ENCODE measurements around the gene RNF151. TPM values are rescaled to one million over a fixed set of nuclear protein-coding genes. Genes with fewer than 3 reads are reported as not detected.

RNF151 gene
- total and polyA plus RNA-seq, 11 donors, result not detected

DNA sequence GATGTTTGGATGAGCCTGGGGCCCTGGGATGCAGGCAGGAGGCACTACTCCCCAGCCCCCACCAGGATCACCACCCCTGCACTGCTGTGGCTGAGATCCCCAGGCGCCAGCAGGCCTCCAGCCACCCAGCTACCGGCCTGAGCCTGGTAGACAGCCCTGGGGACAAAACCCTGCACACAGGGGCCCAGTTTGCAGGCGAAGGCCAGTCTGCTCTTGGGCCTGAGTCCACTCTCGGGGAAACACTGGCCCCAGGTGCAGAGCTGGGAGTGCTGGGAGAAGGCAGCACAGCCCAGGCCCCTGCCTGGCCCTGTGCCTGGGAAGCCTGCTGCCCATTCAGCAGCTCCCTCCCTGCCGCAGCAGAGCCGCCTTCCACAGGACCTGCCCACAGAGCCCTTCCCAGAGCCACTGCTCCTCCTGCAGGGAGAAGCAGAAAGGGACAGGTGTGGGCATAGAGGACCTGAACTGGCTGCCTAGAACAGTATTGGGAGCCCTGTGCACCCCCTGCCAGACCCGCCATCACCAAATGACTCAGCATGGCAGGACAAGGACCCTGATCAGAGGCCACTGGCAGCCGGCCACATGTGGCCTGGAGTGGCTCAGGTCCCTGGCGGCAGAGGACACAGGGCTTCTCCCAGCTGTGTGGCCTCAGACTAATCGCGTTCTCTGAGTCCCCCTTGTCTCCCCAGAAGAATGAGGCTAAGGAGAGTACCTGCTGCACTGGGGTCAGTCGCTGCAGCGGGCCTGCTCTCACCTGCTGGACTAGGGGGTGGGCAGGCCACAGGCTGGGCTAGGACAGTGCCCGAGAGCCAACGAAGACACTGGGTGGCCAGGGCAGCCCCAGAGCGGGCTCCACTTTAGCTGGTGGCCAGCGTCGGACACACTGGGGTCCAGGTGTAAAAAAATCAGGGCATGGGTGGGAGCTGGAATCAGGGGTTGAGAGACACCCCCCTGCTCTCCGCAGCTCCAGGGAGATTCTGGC is 34.3 kb upstream of the RNF151 start:
- H3K9me3 ChIP-seq, result no peaks in the 10 kb centered on the region
- no peak overlapping the region for H3K4me3 ChIP-seq
- WGBS, 4 donors, result 65 to 72% (median 70%) methylated on average over 16 to 19 of the region's 19 CpGs
- no peak for TF ChIP-seq POLR2A (IDR thresholded peaks at IDR 0.05)
- TF ChIP-seq CTCF (IDR thresholded peaks at IDR 0.05), result peak in 1 of 12 donors; percentile 9
- intact Hi-C loops (cut with DNase I), result loop anchor here in 1 of 10 donors (5.0 kb wide), 1 partner anchor 70 kb away; no protein-coding TSS in a partner anchor
- ATAC-seq, result peak in 3 of 4 donors; percentile 7 to 51 (median 15)
- H3K36me3 ChIP-seq, result peaks cover 0 to 8% (median under 1%) of the 10 kb centered on the region in 9 donors
- DNase-seq, result peak in 1 of 5 donors; percentile 54
- no peaks in the 10 kb centered on the region for H3K27me3 ChIP-seq
- no peak overlapping the region for H3K27ac ChIP-seq
- H3K4me1 ChIP-seq, result peaks cover 0 to 12% (median 7%) of the 10 kb centered on the region in 12 donors

DNA sequence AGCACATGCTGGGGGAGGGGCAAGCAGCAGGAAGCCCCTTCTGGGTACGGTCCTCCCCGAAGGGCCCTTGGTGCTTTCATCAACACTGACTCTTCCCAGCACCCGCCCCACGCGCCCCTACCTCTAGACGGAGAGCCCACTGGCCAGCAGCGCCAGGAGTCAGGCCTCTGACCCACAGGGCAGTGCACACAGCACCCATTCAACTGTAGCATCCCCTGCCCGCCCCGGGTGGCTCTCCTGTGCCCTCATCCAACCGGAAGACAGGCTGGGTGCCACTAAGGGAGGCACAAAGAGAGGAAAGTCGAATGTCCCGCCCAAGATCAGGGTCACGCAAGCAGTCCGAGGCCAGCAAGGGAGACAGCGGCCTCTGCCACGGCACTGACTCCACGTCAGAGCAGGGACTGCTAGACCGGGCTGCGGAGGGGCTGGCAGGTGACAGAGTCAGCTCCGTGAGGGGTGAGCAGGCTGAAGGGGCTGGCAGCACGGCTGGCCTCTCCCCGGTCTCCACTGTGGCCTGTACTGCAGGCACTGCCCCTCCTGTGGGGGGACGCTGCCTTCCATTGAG is 33.5 kb upstream of the RNF151 start:
- 59 to 69% (median 66%) methylated on average over 19 to 23 of the region's 23 CpGs for WGBS, 4 donors
- ATAC-seq (no peak), DNase-seq (no peak)
- H3K4me3 ChIP-seq, result no peak overlapping the region
- TF ChIP-seq CTCF (IDR thresholded peaks at IDR 0.05), result no peak
- TF ChIP-seq POLR2A (IDR thresholded peaks at IDR 0.05), result no peak
- intact Hi-C loops (cut with DNase I), result loop anchor here in 1 of 10 donors (5.0 kb wide), 1 partner anchor 71 kb away; no protein-coding TSS in a partner anchor
- H3K36me3 ChIP-seq, result peaks cover 0 to 16% (median 9%) of the 10 kb centered on the region in 9 donors
- H3K27me3 ChIP-seq, result no peaks in the 10 kb centered on the region
- peaks cover 0 to 18% (median 7%) of the 10 kb centered on the region in 12 donors for H3K4me1 ChIP-seq
- H3K27ac ChIP-seq, result no peak overlapping the region
- no peaks in the 10 kb centered on the region for H3K9me3 ChIP-seq

GRCh38 chr16:1936945-1937479 is 29.6 kb upstream of the RNF151 start:
- TF ChIP-seq CTCF (IDR thresholded peaks at IDR 0.05), result no peak
- TF ChIP-seq POLR2A (IDR thresholded peaks at IDR 0.05), result no peak

More at GRCh38 chr16:1936945-1937479, 29.6 kb upstream of the RNF151 start:
- Histone ChIP-seq H3K27ac (no peak overlapping the region), H3K4me3 (no peak overlapping the region), H3K36me3 (peaks cover 0 to 46% (median 38%) of the 10 kb centered on the region in 9 donors), H3K9me3 (no peaks in the 10 kb centered on the region), H3K4me1 (peaks cover 0 to 20% (median 7%) of the 10 kb centered on the region in 12 donors), H3K27me3 (no peaks in the 10 kb centered on the region)
- intact Hi-C loops (cut with DNase I), result loop anchor here in 1 of 10 donors (5.0 kb wide), 1 partner anchor 75 kb away; no protein-coding TSS in a partner anchor
- DNase-seq (no peak), ATAC-seq (no peak)
- WGBS, 4 donors, result 94 to 95% (median 95%) methylated on average over 11 of the region's 11 CpGs

All from heart left ventricle (tissue), 16 donors.